Panc1 (cell line): ENCODE measurements around the gene EIF2A.

Experiments used
- POLR2AphosphoS5 ChIP-seq: IDR thresholded peaks from 2 replicates; pipeline ENCODE4 v1.6.1; 2012; ENCODE audit warnings: mild to moderate bottlenecking, low read depth, low read length, moderate library complexity
- TF ChIP-seq, protein P1 (sequence below): fragments of 450-650 bp; IDR thresholded peaks from 2 replicates; pipeline ENCODE4 v1.5.1; 2017; ENCODE audit warnings: mild to moderate bottlenecking
- TF ChIP-seq, protein P2 (sequence below), 2 experiments: IDR thresholded peaks; 2 replicates each; pipeline ENCODE4 v1.6.1; 2011 to 2012; ENCODE audit warnings: low read depth in 2 of 2, control low read depth in 1 of 2, low read length in 1 of 2, mild to moderate bottlenecking in 1 of 2, moderate library complexity in 1 of 2; ENCODE audit not compliant: insufficient read depth in 1 of 2

DNA sequence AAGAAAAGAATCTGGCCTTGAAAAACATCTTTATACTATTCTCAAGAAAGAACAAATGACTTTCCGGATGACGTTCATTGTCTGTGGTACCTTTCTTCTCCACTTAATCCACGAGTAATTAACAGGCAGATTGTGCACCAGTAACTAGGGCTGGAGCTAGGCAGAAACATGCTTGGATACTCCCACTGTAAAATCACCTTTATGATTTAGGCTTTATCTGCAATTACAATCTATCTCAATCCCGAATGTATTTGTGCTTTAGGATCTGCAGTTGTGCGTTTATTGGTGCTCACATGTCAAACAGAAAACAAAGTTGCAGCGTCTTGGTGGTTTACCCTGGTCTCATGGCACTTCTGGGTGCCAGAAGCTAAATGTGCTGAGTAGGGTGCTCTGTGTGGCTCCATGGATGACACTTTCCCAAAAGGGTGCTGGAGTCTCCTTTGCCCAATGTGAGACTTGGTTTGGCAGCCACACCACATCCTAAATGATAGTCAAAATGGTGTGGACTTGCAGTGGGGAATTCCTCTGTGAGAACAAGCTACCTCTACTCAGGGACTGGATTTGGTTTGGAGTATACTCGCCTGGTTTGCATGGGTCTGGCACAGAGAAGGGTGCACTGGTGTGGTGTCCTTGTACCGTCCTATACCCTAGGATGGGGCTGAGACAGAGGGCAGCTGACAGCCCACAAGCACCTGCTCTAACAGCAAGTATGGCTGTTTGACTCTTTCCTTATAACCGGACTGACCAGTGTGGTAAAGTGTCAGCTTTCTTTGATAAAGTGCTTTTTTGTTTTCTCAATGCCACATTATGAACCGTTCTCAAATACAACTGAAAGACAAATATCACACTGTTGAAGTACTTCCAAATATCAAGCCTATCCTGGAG, 8.0 kb upstream of the EIF2A start:
- no peak for TF ChIP-seq POLR2AphosphoS5
- TF ChIP-seq, protein P1, sequence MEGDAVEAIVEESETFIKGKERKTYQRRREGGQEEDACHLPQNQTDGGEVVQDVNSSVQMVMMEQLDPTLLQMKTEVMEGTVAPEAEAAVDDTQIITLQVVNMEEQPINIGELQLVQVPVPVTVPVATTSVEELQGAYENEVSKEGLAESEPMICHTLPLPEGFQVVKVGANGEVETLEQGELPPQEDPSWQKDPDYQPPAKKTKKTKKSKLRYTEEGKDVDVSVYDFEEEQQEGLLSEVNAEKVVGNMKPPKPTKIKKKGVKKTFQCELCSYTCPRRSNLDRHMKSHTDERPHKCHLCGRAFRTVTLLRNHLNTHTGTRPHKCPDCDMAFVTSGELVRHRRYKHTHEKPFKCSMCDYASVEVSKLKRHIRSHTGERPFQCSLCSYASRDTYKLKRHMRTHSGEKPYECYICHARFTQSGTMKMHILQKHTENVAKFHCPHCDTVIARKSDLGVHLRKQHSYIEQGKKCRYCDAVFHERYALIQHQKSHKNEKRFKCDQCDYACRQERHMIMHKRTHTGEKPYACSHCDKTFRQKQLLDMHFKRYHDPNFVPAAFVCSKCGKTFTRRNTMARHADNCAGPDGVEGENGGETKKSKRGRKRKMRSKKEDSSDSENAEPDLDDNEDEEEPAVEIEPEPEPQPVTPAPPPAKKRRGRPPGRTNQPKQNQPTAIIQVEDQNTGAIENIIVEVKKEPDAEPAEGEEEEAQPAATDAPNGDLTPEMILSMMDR = no peak
- TF ChIP-seq, protein P2, sequence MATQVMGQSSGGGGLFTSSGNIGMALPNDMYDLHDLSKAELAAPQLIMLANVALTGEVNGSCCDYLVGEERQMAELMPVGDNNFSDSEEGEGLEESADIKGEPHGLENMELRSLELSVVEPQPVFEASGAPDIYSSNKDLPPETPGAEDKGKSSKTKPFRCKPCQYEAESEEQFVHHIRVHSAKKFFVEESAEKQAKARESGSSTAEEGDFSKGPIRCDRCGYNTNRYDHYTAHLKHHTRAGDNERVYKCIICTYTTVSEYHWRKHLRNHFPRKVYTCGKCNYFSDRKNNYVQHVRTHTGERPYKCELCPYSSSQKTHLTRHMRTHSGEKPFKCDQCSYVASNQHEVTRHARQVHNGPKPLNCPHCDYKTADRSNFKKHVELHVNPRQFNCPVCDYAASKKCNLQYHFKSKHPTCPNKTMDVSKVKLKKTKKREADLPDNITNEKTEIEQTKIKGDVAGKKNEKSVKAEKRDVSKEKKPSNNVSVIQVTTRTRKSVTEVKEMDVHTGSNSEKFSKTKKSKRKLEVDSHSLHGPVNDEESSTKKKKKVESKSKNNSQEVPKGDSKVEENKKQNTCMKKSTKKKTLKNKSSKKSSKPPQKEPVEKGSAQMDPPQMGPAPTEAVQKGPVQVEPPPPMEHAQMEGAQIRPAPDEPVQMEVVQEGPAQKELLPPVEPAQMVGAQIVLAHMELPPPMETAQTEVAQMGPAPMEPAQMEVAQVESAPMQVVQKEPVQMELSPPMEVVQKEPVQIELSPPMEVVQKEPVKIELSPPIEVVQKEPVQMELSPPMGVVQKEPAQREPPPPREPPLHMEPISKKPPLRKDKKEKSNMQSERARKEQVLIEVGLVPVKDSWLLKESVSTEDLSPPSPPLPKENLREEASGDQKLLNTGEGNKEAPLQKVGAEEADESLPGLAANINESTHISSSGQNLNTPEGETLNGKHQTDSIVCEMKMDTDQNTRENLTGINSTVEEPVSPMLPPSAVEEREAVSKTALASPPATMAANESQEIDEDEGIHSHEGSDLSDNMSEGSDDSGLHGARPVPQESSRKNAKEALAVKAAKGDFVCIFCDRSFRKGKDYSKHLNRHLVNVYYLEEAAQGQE (IDR thresholded peaks at IDR 0.05; ENCODE audit: insufficient read depth in 1 of 2, low read depth in 2 of 2, low read length in 1 of 2) = no peak
